GM23338 (cell line): ENCODE data around the gene EPHB2. TPM values are rescaled to one million over a fixed set of nuclear protein-coding genes. Genes with fewer than 3 reads are reported as not detected.

ENCODE experiments used
- ATAC-seq: fragments of 200-7000 bp; cut with Tn5 transposase; 3 replicates; pipeline ENCODE4 v1.9.1; 2020
- DNase-seq: peaks from one replicate; pipeline ENCODE4 v3.0.0-alpha.2; 2015; ENCODE audit warnings: low spot score
- H2AFZ ChIP-seq: fragments of 200-600 bp; sonication (generic); 2 replicates; pipeline ENCODE4 v1.8.0; 2016; ENCODE audit warnings: antibody characterized with exemption, mild to moderate bottlenecking, moderate library complexity
- H3F3A ChIP-seq: fragments of 200-600 bp; sonication (generic); replicated peaks from 2 replicates; pipeline ENCODE4 v1.8.0; 2017; ENCODE audit warnings: antibody characterized with exemption, mixed run types, low read depth
- H3K27ac ChIP-seq: fragments of 200-600 bp; sonication (generic); 2 replicates; pipeline ENCODE4 v1.6.1; 2016; ENCODE audit warnings: low read depth
- H3K27me3 ChIP-seq: fragments of 200-600 bp; sonication (generic); 2 replicates; pipeline ENCODE4 v1.8.0; 2016; ENCODE audit warnings: mild to moderate bottlenecking, mixed run types, moderate library complexity; ENCODE audit not compliant: insufficient read depth
- H3K36me3 ChIP-seq: fragments of 200-600 bp; sonication (generic); 2 replicates; pipeline ENCODE4 v1.8.0; 2016; ENCODE audit warnings: mild to moderate bottlenecking; ENCODE audit not compliant: insufficient read depth
- H3K4me1 ChIP-seq: fragments of 200-600 bp; sonication (generic); 2 replicates; pipeline ENCODE4 v1.8.0; 2016; ENCODE audit warnings: mild to moderate bottlenecking, moderate library complexity; ENCODE audit not compliant: insufficient read depth
- H3K4me2 ChIP-seq: fragments of 200-600 bp; sonication (generic); 2 replicates; pipeline ENCODE4 v1.7.1; 2017; ENCODE audit warnings: mixed run types
- H3K4me3 ChIP-seq: fragments of 200-600 bp; sonication (generic); 2 replicates; pipeline ENCODE4 v1.6.1; 2016; ENCODE audit warnings: mixed run types
- H3K79me2 ChIP-seq: fragments of 200-600 bp; sonication (generic); replicated peaks from 2 replicates; pipeline ENCODE4 v1.8.0; 2017; ENCODE audit warnings: mild to moderate bottlenecking; ENCODE audit not compliant: insufficient read depth
- H3K9me2 ChIP-seq: fragments of 200-600 bp; sonication (generic); 2 replicates; pipeline ENCODE4 v1.8.0; 2017; ENCODE audit not compliant: insufficient read depth
- H4K20me1 ChIP-seq: fragments of 200-600 bp; sonication (generic); replicated peaks from 2 replicates; pipeline ENCODE4 v1.8.0; 2017; ENCODE audit warnings: mild to moderate bottlenecking; ENCODE audit not compliant: insufficient read depth
- H3K27ac Mint-ChIP-seq: 2 replicates; pipeline ENCODE4 v1.8.0; 2020; ENCODE audit warnings: inconsistent platforms, mild to moderate bottlenecking, moderate library complexity, mixed read lengths
- H3K27me3 Mint-ChIP-seq: 3 replicates; pipeline ENCODE4 v1.8.0; 2022; ENCODE audit warnings: low read depth, mild to moderate bottlenecking, moderate library complexity, mixed read lengths, inconsistent platforms; ENCODE audit not compliant: insufficient read depth, poor library complexity
- H3K36me3 Mint-ChIP-seq: 3 replicates; pipeline ENCODE4 v1.8.0; 2021; ENCODE audit warnings: low read depth, mild to moderate bottlenecking, inconsistent platforms, moderate library complexity, mixed read lengths
- H3K4me1 Mint-ChIP-seq: 3 replicates; pipeline ENCODE4 v1.8.0; 2020; ENCODE audit warnings: mild to moderate bottlenecking, inconsistent platforms, mixed read lengths
- H3K4me3 Mint-ChIP-seq: 3 replicates; pipeline ENCODE4 v1.8.0; 2021; ENCODE audit warnings: moderate library complexity, mild to moderate bottlenecking, inconsistent platforms, mixed read lengths
- H3K9me3 Mint-ChIP-seq: 3 replicates; pipeline ENCODE4 v1.8.0; 2020; ENCODE audit warnings: moderate library complexity, mild to moderate bottlenecking, inconsistent platforms, mixed read lengths
- EZH2 ChIP-seq: fragments of 200-600 bp; sonication (generic); IDR thresholded peaks from one replicate; pipeline ENCODE4 v1.8.0; 2017; ENCODE audit warnings: antibody characterized with exemption, mild to moderate bottlenecking, low read depth; ENCODE audit not compliant: unreplicated experiment
- ZNF114 ChIP-seq: fragments of 250-450 bp; sonication (Bioruptor Pico); IDR thresholded peaks from 2 replicates; pipeline ENCODE4 v1.5.0; 2020; ENCODE audit warnings: mild to moderate bottlenecking, moderate library complexity
- ZNF462 ChIP-seq: fragments of 250-450 bp; sonication (Bioruptor Pico); IDR thresholded peaks from 2 replicates; pipeline ENCODE4 v1.5.0; 2020; ENCODE audit warnings: mild to moderate bottlenecking, moderate library complexity
- polyA plus RNA-seq: library from polyadenylated mRNA; unstranded; fragments of >200 nt; fragmentation: Nextera tagmentation; extraction: Ambion mirVana; gene quantifications from 2 replicates; pipeline ENCODE4 v1.2.1, GENCODE V29; 2016
- total RNA-seq: library from RNA; depleted of rRNA; stranded (reverse); fragments of >200 nt; shearing (Covaris generic); gene quantifications from 2 replicates; pipeline ENCODE4 v1.2.3, GENCODE V29; 2014
- TF ChIP-seq, protein P1 (sequence below), 2 experiments: fragments of 200-600 bp in 1 of 2; sonication (generic) in 1 of 2; conservative IDR thresholded peaks; 2 replicates each; pipeline versions ENCODE4 v1.5.1 to v1.6.1; 2016 to 2017; ENCODE audit warnings: antibody characterized with exemption in 2 of 2, low read depth in 2 of 2, mild to moderate bottlenecking in 2 of 2, moderate library complexity in 1 of 2

EPHB2 gene
- total and polyA plus RNA-seq, 2 experiments from 2014 or later, result 4.1 to 20.1 TPM

DNA sequence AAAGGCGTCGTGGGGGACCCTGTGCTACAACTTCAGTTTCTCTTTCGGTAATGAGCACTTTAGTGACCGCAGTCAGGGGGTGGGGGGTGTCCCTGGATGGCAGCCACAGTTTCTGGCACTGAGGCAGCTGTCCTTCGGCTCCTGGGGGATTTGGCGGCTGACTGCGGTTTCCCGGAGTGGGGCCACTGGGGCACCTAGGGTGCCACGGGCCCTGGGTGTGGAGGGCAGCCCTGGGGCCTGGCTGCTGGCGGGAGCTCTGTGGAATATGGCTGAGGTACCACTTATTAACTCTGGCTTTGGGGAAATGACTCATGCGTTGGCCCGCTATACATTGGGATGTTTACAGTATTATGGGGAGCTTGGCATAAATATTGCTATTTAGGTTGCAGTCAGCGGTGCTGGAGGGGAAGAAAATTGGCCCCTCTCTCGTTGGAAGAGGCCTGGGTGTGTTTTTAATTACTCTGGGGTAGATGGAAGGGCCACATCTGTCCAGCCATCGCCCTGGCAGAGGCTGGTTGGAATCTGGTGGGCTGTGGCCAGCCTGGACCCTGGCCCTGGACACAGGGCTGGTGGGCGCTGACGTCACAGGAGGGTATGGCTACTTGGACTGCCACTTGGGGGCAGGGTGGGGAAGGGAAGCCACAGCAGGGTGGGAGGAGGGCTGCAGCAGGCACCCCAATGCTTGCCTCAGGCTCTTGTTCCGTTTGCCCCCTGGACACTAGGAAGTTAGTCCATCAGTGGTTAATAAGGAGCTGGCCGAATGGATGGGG, 2.0 kb downstream of the EPHB2 start:
- no peaks in the 10 kb centered on the region for H3K36me3 ChIP-seq
- Mint-ChIP-seq H3K27me3 (peaks cover 34% of the 10 kb centered on the region), H3K36me3 (no peaks in the 10 kb centered on the region), H3K9me3 (no peaks in the 10 kb centered on the region; the same call in 1 of the 3 replicates), H3K4me3 (peak overlapping the region; percentile 19; the same call in 1 of the 3 replicates), H3K4me1 (peaks cover 12% of the 10 kb centered on the region), H3K27ac (no peak overlapping the region)
- H3K4me3 ChIP-seq, result no peak overlapping the region
- no peak for TF ChIP-seq EZH2
- no peak for TF ChIP-seq ZNF114 (CRISPR knock-in tag)
- no peak for TF ChIP-seq ZNF462 (CRISPR knock-in tag)
- TF ChIP-seq, protein P1, sequence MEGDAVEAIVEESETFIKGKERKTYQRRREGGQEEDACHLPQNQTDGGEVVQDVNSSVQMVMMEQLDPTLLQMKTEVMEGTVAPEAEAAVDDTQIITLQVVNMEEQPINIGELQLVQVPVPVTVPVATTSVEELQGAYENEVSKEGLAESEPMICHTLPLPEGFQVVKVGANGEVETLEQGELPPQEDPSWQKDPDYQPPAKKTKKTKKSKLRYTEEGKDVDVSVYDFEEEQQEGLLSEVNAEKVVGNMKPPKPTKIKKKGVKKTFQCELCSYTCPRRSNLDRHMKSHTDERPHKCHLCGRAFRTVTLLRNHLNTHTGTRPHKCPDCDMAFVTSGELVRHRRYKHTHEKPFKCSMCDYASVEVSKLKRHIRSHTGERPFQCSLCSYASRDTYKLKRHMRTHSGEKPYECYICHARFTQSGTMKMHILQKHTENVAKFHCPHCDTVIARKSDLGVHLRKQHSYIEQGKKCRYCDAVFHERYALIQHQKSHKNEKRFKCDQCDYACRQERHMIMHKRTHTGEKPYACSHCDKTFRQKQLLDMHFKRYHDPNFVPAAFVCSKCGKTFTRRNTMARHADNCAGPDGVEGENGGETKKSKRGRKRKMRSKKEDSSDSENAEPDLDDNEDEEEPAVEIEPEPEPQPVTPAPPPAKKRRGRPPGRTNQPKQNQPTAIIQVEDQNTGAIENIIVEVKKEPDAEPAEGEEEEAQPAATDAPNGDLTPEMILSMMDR (conservative IDR thresholded peaks at IDR 0.05; ENCODE audit: low read depth in 2 of 2), result peak in 1 of 2 experiments; percentile 37; a peak in 2 of 4 replicates
- DNase-seq (no peak), ATAC-seq (no peak)
- H3K4me2 ChIP-seq, result no peak overlapping the region
- no peaks in the 10 kb centered on the region for H3K9me2 ChIP-seq
- peaks cover 5% of the 10 kb centered on the region; the same call in 1 of the 2 replicates for H3K4me1 ChIP-seq
- no peaks in the 10 kb centered on the region for H3K79me2 ChIP-seq
- H2AFZ ChIP-seq, result no peak overlapping the region
- no peaks in the 10 kb centered on the region for H3F3A ChIP-seq
- no peak overlapping the region for H3K27ac ChIP-seq
- no peaks in the 10 kb centered on the region for H4K20me1 ChIP-seq
- H3K27me3 ChIP-seq, result peaks cover 29% of the 10 kb centered on the region
